HepG2 (cell line): ENCODE data around the gene SERPINF2.

ENCODE experiments used
- EZH2 ChIP-seq: conservative IDR thresholded peaks from 2 replicates; pipeline ENCODE4 v1.6.1; 2012; ENCODE audit warnings: mild to moderate bottlenecking, low read depth, low read length, moderate library complexity
- FOXA1 ChIP-seq, 2 experiments: fragments of 450-650 bp in 1 of 2; sonication (generic) in 1 of 2; formaldehyde crosslinking in 1 of 2; IDR thresholded peaks; 2 replicates each; pipeline versions ENCODE4 v1.4.0 to v1.6.1; 2016 to 2020; ENCODE audit warnings: missing genetic modification reagents in 1 of 2
- MAX ChIP-seq: IDR thresholded peaks from 2 replicates; pipeline ENCODE4 v1.6.1; 2012; ENCODE audit warnings: inconsistent platforms
- PREB ChIP-seq: sonication (generic); formaldehyde crosslinking; IDR thresholded peaks from 2 replicates; pipeline ENCODE4 v1.4.0; 2020; ENCODE audit warnings: missing genetic modification reagents
- RARA ChIP-seq: IDR thresholded peaks from 2 replicates; pipeline ENCODE4 v1.6.1; 2016; ENCODE audit warnings: missing genetic modification reagents, missing compliant biosample characterization
- TAF1 ChIP-seq: sonication (generic); formaldehyde crosslinking; IDR thresholded peaks from 2 replicates; pipeline ENCODE4 v1.4.0; 2020; ENCODE audit warnings: missing genetic modification reagents
- TRAFD1 ChIP-seq: sonication (generic); formaldehyde crosslinking; IDR thresholded peaks from 2 replicates; pipeline ENCODE4 v1.5.1; 2020; ENCODE audit warnings: missing genetic modification reagents, mild to moderate bottlenecking, borderline replicate concordance
- ZBTB33 ChIP-seq: sonication (generic); formaldehyde crosslinking; IDR thresholded peaks from 2 replicates; pipeline ENCODE4 v1.4.0; 2020; ENCODE audit warnings: missing genetic modification reagents
- ZNF280D ChIP-seq: sonication (generic); formaldehyde crosslinking; IDR thresholded peaks from 2 replicates; pipeline ENCODE4 v1.5.1; 2020; ENCODE audit warnings: mild to moderate bottlenecking, missing genetic modification reagents

- TF ChIP-seq TAF1 (CRISPR knock-in tag) (no peak), ZBTB33 (no peak), PREB (CRISPR knock-in tag) (no peak), EZH2 (no peak), ZNF280D (CRISPR knock-in tag) (no peak), RARA (CRISPR knock-in tag) (no peak), TRAFD1 (CRISPR knock-in tag) (no peak), MAX (no peak), FOXA1 (IDR thresholded peaks at IDR 0.05) (no peak), FOXA1 (CRISPR knock-in tag; IDR thresholded peaks at IDR 0.05) (no peak)
These were observed 34.2 kb downstream of the SERPINF2 start for GRCh38 chr17:1776857-1777256.
